NCI-H128 (cell line): Measurements from ENCODE around the gene PANX3.
"Not testable (repeated sequence)": the region's sequence is repeated elsewhere in the genome, so short reads cannot be mapped to it uniquely, and the experiment has no call there.

ENCODE experiments used
- DNase-seq: peaks from one replicate; lab custom pipeline; 2025; ENCODE audit not compliant: unreplicated experiment; lab: John Stamatoyannopoulos, UW

Gene PANX3

GRCh38 chr11:124611064-124611463, at the start of gene PANX3:
TSS of gene PANX3 (plus strand) at chr11:124611428. CDS start at chr11:124611557, 129 bp downstream.
- DNase-seq: no peak

DNA sequence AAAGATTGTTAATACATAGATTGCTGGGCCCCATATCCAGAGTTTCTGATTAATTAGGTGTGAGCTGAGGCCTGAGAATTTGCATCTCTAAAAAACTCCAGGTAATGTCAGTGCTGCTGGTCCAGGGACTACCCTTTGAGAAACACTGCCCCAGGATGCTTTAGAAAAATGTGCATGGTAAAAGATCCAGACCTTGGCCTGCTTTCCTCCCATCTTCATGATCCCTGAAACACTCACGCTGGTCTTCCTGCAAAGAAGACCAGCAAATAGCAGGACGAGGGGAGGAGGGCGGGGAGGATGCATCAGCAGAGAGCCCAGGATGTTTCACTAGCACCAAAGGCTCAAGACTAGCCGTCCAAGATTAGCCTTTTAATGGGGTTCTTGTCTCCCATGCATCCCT, 41.5 kb upstream of the PANX3 start, which contains the start of gene OR8A1:
OR8A1 (plus strand) TSS at position 301 of the 400 bp plus-strand sequence. CDS start 123 bp downstream, outside the sequence.
- no peak for DNase-seq

DNA sequence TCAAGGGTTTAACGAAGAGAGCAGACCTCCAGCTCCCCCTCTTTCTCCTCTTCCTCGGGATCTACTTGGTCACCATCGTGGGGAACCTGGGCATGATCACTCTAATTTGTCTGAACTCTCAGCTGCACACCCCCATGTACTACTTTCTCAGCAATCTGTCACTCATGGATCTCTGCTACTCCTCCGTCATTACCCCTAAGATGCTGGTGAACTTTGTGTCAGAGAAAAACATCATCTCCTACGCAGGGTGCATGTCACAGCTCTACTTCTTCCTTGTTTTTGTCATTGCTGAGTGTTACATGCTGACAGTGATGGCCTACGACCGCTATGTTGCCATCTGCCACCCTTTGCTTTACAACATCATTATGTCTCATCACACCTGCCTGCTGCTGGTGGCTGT, 41.1 kb upstream of the PANX3 start:
- no peak for DNase-seq

DNA sequence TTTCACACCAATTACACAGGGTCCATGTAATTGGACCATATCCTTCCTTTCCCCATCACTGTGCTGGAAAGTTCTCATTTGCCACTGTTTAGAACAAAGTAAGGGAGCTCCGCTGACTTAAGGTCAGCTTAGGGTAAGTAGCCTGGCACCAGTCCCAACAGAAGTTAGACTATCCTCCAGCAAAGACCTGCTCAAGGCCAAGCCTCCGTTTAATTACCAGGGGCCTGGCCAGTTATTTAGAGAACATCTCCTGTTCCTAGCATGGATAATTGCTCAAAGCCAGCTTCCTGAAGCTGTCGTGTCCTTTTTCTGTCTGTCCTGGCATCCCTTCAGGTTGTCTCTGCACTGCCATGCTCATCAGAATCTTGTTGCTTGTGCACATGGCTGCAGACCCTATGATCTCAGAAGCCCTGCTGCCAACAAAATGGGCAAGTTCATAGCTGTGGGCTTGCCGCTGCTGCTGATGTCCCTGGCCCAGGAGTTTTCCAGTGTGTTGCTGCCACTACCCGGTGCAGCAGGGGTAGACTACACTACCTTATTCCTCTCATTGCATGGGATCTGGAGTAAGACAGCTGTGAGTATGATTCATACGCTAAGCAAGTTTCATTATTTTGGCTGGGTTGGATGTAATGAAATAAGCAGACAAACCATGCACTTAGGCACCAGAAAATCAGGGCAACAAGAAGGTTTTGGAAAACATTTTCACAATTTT, 33.4 kb upstream of the PANX3 start:
- DNase-seq: no peak

GRCh38 chr11:124578761-124579160, 32.5 kb upstream of the PANX3 start:
- no peak for DNase-seq

DNA sequence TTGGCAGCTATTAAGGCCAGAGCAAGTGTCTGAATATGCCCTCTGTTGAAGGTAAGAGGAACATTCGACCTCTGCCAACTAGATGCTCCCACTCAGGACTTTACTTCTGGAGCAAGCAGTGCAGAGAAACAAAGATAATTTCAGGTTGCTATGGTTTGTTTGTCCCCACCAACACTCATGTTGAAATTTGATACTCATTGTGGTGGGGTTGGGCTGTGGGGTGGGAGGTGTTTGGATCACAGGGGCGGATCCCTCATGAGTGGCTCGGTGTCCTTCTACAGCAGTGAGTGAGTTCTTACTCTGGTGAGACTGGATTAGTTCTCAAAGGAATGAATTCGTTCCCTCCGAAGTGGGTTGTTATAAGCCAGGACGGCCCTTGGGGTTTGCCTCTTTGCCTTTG, 29.4 kb upstream of the PANX3 start:
- DNase-seq: no peak

- no peak for DNase-seq
These were observed 28.7 kb upstream of the PANX3 start for GRCh38 chr11:124582565-124582964.

DNA sequence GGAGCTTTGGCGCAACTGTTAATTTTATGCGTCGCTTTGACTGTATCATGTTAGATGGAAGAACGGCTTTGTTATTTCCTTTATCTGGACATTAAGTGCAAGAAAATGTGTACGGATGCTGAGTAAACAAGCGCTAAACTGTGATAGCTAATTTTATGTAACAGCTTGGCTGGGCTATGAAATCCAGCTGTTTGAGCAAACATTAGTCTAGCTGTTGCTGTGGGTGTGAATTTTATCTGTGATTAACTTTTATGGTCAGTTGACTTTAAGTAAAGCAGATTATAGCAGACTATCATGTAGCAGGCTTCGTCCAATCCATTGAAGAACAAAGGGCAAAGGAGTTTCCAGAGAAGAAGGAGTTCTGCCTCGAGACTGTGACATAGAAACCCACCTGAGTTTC, 27.4 kb upstream of the PANX3 start:
- DNase-seq: no peak

DNA sequence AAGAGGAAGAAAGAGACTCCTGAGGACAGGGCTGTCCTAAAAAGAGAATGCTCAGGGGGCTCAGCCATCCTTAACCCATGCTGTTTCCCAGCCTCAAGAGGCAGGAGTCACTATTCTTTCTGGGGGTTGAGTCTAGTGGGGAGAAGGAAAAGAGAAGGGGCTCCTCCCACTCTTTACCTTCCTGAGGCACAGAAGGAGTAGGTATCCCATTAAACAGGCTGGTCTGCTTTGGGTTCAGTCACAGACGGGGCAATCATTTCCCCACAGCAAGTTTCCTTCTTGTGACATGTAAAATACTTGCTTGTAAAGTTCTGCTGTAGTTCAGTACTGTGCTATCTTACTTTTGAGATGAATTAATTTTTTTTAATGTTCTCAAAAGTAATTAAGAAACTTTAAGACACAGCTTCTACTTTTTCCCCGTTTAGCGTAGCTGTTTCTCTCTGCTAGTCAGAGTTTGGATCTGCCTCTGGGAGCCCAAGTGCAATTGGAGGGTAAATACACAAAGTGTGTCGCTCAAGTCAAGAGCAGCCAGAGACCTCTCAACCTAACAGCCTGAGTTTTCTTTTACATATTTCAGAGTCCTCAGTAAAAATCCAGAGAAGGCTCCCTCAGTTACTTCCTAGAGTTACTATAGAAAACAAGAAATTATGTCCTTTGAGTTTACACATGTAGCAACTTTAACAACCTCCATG, 26.4 kb upstream of the PANX3 start:
- DNase-seq: no peak

- DNase-seq: no peak
These were observed 24.9 kb upstream of the PANX3 start for GRCh38 chr11:124586238-124586860.

GRCh38 chr11:124591430-124591829, 19.8 kb upstream of the PANX3 start:
- no peak for DNase-seq

GRCh38 chr11:124592627-124593026, 18.6 kb upstream of the PANX3 start:
- DNase-seq: no peak

GRCh38 chr11:124595302-124595701, 15.9 kb upstream of the PANX3 start:
- no peak for DNase-seq

DNA sequence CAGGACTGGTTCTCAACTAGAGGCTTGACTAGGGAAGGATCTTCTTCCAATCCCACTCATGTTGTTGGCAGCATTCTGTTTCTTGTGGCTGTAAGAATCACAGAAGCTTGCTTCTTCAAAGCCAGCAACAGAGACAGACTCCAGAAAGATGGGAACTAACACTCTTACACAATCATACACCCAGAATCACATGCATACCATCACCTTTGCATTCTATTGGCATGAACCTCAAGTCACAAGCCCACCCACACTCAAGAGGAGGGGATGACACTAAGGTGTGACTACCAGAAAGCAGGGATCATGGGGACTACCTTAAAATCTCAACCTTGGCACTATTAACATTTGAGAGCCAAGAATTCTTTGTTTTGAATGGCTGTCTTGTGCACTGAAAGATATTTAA, 13.6 kb upstream of the PANX3 start:
- no peak for DNase-seq

DNA sequence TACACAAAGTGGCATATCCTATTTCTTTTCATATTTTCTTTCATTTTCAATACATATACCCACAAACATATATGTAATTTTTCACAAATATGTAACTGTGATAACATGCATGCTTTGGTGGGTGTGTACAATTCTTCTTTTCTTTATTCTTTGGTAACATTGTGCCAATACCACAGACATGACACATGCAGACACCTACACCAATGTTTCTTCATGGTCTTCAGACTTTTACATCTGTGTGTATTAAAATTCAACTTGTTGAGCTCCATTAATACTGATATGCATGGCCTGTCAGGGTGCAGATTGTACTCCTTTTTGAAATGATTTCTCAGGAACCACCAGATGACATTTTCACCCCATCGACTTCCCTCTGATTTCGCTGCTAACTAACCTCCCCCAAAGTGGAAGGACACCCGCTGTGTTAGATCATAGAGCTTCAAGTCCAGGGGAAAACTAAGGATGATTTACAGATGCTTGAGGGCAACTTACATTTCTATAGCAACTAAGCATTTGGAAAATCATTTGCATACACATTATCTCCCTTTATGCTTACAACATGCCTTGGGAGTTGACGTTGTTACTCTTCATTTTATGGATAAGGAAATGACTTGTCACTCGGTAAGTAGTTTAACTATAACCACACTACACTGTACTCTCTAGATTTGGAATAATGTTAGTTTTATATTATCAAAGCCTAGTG, 10.5 kb upstream of the PANX3 start:
- no peak for DNase-seq

DNA sequence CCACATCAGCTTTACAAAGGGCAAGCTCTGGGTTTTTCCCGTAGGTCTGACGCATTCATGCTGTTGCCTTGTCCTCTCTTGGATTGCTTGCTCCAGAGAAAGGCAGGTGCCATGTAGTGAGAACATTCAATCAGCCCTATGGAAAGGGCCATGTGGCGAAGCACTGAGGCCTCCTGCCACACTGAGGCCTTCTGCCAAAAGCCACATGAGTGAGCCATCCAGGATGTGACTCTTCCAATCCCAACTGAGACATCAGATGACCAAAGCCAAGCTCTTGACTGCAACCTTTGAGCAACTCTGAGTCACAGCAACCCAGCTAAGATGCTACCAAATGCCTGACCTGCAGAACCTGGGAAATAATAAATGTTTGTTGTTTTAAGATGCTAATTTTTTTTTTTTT, 9.0 kb upstream of the PANX3 start:
- DNase-seq: no peak

DNA sequence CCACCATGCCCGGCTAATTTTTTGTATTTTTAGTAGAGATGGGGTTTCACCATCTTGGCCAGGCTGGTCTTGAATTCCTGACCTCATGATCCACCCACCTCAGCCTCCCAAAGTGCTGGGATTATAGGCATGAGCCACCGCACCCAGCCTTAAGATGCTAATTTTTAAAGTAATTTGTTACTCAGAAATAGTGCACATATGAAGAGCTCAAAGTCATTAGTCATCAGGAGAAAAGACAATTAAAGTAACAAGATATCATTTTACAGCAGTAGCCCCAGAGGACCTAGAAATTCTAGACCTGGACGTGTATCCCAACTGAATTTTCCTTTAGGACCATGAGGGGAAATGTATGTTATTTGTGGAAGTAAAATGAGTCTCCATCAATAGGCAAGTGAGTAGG, 8.5 kb upstream of the PANX3 start:
- not testable (repeated sequence) for DNase-seq

GRCh38 chr11:124605719-124606118, 5.5 kb upstream of the PANX3 start:
- no peak for DNase-seq

DNA sequence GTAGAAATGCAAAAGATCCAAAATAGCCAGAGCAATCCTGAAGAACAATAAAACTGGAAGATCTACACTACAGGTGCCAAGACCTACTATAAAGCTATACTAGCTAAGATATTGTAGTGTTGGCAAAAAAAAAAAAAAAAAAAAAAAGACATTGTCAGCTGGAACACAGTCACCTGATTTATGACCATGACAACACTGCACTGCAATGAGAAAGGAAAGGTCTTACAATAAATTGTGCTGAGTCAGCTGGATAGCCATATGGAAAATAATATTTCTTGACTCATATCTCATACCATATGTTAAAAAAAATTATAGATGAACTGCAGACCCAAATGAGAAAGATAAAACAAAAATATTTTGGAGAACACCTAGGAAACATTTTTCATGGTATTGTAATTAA, 3.1 kb upstream of the PANX3 start:
- DNase-seq: no peak

DNA sequence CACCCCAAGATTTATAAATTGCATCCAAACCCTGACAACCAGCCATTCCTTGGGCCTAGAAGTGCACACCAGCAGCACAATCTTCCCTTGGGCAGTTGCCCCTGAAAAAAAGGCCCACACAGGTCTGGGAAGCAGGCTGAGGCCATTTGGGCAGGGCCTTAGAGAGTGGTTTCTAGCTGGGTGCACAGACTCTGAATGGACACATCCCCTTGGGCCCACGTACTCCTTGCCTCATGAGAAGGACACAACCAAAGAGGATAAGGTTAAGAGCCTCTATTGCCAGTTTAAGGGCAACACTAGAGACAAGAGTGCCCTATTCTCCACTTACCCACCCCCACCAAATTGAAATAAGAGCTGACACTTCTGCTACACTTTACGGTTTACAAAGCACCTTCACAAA, 933 bp upstream of the PANX3 start:
- DNase-seq: no peak

GRCh38 chr11:124612045-124612444, 817 bp downstream of the PANX3 start:
- DNase-seq: no peak
